Ishikawa (cell line): ENCODE results near the gene ZNF641.

ENCODE experiments used
- RAD21 ChIP-seq: IDR thresholded peaks from 2 replicates; pipeline ENCODE4 v1.6.1; 2012; ENCODE audit warnings: low read depth
- YY1 ChIP-seq: IDR thresholded peaks from 2 replicates; pipeline ENCODE4 v1.6.1; 2012; ENCODE audit warnings: low read depth
- TF ChIP-seq, protein P1 (sequence below): IDR thresholded peaks from 2 replicates; pipeline ENCODE4 v1.6.1; 2012
- TF ChIP-seq, protein P2 (sequence below): IDR thresholded peaks from 2 replicates; pipeline ENCODE4 v1.6.1; 2012; ENCODE audit warnings: low read depth, mild to moderate bottlenecking

DNA sequence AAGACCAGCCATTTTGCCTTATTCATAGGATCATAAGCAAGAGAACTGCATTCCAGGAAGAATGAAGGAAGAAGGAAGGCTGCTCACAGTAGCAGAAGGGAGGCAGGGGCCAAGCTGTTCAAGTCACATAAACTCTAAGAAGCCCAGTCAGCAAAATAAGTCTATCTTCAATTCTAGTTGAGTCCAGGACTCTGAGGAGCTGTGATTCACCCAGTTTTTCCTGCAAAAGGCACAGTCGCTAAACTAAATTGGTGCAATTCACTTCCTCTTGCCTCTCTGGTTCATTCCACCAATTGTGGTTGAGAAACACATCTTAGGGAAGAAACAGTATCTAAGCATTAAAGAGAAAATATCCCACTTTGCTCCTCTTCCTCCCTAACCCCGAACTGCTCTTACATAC lies 9.8 kb downstream of the ZNF641 start:
- TF ChIP-seq, protein P1, sequence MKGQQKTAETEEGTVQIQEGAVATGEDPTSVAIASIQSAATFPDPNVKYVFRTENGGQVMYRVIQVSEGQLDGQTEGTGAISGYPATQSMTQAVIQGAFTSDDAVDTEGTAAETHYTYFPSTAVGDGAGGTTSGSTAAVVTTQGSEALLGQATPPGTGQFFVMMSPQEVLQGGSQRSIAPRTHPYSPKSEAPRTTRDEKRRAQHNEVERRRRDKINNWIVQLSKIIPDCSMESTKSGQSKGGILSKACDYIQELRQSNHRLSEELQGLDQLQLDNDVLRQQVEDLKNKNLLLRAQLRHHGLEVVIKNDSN: no peak
- no peak for TF ChIP-seq YY1
- TF ChIP-seq, protein P2, sequence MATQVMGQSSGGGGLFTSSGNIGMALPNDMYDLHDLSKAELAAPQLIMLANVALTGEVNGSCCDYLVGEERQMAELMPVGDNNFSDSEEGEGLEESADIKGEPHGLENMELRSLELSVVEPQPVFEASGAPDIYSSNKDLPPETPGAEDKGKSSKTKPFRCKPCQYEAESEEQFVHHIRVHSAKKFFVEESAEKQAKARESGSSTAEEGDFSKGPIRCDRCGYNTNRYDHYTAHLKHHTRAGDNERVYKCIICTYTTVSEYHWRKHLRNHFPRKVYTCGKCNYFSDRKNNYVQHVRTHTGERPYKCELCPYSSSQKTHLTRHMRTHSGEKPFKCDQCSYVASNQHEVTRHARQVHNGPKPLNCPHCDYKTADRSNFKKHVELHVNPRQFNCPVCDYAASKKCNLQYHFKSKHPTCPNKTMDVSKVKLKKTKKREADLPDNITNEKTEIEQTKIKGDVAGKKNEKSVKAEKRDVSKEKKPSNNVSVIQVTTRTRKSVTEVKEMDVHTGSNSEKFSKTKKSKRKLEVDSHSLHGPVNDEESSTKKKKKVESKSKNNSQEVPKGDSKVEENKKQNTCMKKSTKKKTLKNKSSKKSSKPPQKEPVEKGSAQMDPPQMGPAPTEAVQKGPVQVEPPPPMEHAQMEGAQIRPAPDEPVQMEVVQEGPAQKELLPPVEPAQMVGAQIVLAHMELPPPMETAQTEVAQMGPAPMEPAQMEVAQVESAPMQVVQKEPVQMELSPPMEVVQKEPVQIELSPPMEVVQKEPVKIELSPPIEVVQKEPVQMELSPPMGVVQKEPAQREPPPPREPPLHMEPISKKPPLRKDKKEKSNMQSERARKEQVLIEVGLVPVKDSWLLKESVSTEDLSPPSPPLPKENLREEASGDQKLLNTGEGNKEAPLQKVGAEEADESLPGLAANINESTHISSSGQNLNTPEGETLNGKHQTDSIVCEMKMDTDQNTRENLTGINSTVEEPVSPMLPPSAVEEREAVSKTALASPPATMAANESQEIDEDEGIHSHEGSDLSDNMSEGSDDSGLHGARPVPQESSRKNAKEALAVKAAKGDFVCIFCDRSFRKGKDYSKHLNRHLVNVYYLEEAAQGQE: no peak
- no peak for TF ChIP-seq RAD21
